Spleen (tissue), 7 donors: Measurements from ENCODE around the gene LILRA2.

ENCODE experiments used
- POLR2A ChIP-seq, 3 donors: fragments of 450-650 bp; IDR thresholded peaks; one replicate each; pipeline ENCODE4 v1.5.1; 2017; ENCODE audit warnings: antibody characterized with exemption in 3 of 3, mild to moderate bottlenecking in 1 of 3
- POLR2AphosphoS5 ChIP-seq, 3 donors: sonication (generic); formaldehyde crosslinking; IDR thresholded peaks; one replicate each; pipeline ENCODE4 v1.5.1; 2017; ENCODE audit warnings: antibody characterized with exemption in 3 of 3
- TF ChIP-seq, protein P1 (sequence below), 11 experiments: fragments of 200-600 bp in 7 of 11; fragments of 450-650 bp in 4 of 11; sonication (generic) in 4 of 11; IDR thresholded peaks in 8 of 11; conservative IDR thresholded peaks in 3 of 11; 1 replicate in 7 of 11; 2 replicates in 4 of 11; pipeline versions ENCODE4 v1.4.0 to v1.8.0; 2016 to 2021; ENCODE audit warnings: antibody characterized with exemption in 11 of 11, inconsistent platforms in 4 of 11, mild to moderate bottlenecking in 1 of 11
- donor health status: DM: no; HTN: no; CAD: no; lungs with moderate emphysema.
- donor health status: DM: no; HTN: no; CAD: no.
- donor health status: DM: no; HTN: no; CAD: no.

DNA sequence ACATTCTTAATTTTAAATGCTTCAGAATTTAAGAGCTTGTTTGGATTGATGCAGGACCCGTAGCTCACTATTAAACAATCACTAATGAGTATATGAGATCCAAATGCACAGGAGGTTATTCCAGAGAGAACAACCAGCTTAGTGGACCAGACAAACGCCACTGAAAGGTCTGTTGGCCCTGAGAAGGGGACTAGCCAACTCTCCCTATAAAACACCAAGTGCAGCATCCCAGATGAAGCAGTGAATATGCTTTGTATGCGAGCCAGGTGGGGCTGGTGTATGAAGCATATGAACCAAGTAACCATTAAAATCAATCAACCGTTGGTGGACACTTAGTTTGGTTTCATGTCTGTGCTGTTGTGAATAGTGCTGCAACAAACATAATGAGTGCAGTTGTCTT, 46.9 kb downstream of the LILRA2 start:
- TF ChIP-seq, protein P1, sequence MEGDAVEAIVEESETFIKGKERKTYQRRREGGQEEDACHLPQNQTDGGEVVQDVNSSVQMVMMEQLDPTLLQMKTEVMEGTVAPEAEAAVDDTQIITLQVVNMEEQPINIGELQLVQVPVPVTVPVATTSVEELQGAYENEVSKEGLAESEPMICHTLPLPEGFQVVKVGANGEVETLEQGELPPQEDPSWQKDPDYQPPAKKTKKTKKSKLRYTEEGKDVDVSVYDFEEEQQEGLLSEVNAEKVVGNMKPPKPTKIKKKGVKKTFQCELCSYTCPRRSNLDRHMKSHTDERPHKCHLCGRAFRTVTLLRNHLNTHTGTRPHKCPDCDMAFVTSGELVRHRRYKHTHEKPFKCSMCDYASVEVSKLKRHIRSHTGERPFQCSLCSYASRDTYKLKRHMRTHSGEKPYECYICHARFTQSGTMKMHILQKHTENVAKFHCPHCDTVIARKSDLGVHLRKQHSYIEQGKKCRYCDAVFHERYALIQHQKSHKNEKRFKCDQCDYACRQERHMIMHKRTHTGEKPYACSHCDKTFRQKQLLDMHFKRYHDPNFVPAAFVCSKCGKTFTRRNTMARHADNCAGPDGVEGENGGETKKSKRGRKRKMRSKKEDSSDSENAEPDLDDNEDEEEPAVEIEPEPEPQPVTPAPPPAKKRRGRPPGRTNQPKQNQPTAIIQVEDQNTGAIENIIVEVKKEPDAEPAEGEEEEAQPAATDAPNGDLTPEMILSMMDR (IDR thresholded peaks at IDR 0.05 in 8 of 11, conservative IDR thresholded peaks at IDR 0.05 in 3 of 11): no peak
- TF ChIP-seq POLR2AphosphoS5 (IDR thresholded peaks at IDR 0.05): no peak
- no peak for TF ChIP-seq POLR2A (IDR thresholded peaks at IDR 0.05)
